MCF 10A (cell line): ENCODE data around the gene ROR1. TPM values are rescaled to one million over a fixed set of nuclear protein-coding genes. Genes with fewer than 3 reads are reported as not detected.

Experiments
- BruUV-seq: library from RNA; stranded (reverse); fragments of 400-500 nt; replicated peaks from 2 replicates; lab custom pipeline; 2021; lab: Mats Ljungman, UMichigan
- CTCF ChIA-PET: fragments of 300-600 bp; sonication (Branson Sonifier 250); formaldehyde crosslinking; extraction: SDS; loops from one replicate; lab custom pipeline; 2021; ENCODE audit warnings: antibody characterized with exemption, inconsistent platforms; lab: Yijun Ruan, JAX
- POLR2A ChIA-PET: fragments of 300-600, 350-650 bp; sonication (Branson Sonifier 250); formaldehyde crosslinking; extraction: SDS; loops from one replicate; lab custom pipeline; 2020; ENCODE audit warnings: antibody characterized with exemption, inconsistent platforms; lab: Yijun Ruan, JAX
- DNase-seq: peaks from one replicate; pipeline ENCODE4 v3.0.0-alpha.2; 2018; ENCODE audit not compliant: unreplicated experiment
- H3K27ac Mint-ChIP-seq: one replicate; pipeline ENCODE4 v1.8.0; 2022; ENCODE audit warnings: mild to moderate bottlenecking, low read depth, mixed read lengths; ENCODE audit not compliant: unreplicated experiment
- H3K27me3 Mint-ChIP-seq: one replicate; pipeline ENCODE4 v1.8.0; 2022; ENCODE audit warnings: mixed read lengths; ENCODE audit not compliant: insufficient read depth, unreplicated experiment
- H3K36me3 Mint-ChIP-seq: one replicate; pipeline ENCODE4 v1.8.0; 2022; ENCODE audit warnings: mild to moderate bottlenecking, moderate library complexity, mixed read lengths; ENCODE audit not compliant: insufficient read depth, unreplicated experiment
- H3K4me1 Mint-ChIP-seq: one replicate; pipeline ENCODE4 v1.8.0; 2022; ENCODE audit warnings: mixed read lengths; ENCODE audit not compliant: insufficient read depth, unreplicated experiment
- H3K4me3 Mint-ChIP-seq: one replicate; pipeline ENCODE4 v1.8.0; 2022; ENCODE audit warnings: mild to moderate bottlenecking, moderate library complexity, mixed read lengths; ENCODE audit not compliant: unreplicated experiment
- H3K9me3 Mint-ChIP-seq: one replicate; pipeline ENCODE4 v1.8.0; 2022; ENCODE audit warnings: mixed read lengths; ENCODE audit not compliant: unreplicated experiment
- CTCF ChIP-seq: fragments of 200-600 bp; IDR thresholded peaks from one replicate; pipeline ENCODE4 v1.8.0; 2022; ENCODE audit warnings: antibody characterized with exemption, mild to moderate bottlenecking; ENCODE audit not compliant: unreplicated experiment
- intact Hi-C: fragments of 100-400 bp; cut with micrococcal nuclease; formaldehyde crosslinking; loops from 2 replicates; pipeline ENCODE4 v1.14.1; 2022
- total RNA-seq: library from RNA; stranded (reverse); gene quantifications from 2 replicates; pipeline ENCODE4 v1.2.3, GENCODE V29; 2022

ROR1 gene
- total RNA-seq, 1 experiment from 2014 or later: 4.6 TPM

GRCh38 chr1:63892632-63893395, 119.0 kb downstream of the ROR1 start:
- intact Hi-C loops: no loop called here
- CTCF ChIA-PET: interaction anchor here (0.5 to 1.0 kb wide), 3 partner anchors 61 to 244 kb away, joined by 3 to 4 read pairs (median 3); no protein-coding TSS in a partner anchor
- peaks cover 8% of the 10 kb centered on the region for H3K9me3 Mint-ChIP-seq
- no peak for DNase-seq
- TF ChIP-seq CTCF: no peak
- H3K27ac Mint-ChIP-seq: no peak overlapping the region
- H3K4me1 Mint-ChIP-seq: peaks cover 19% of the 10 kb centered on the region
- H3K27me3 Mint-ChIP-seq: no peaks in the 10 kb centered on the region
- H3K4me3 Mint-ChIP-seq: no peak overlapping the region
- H3K36me3 Mint-ChIP-seq: no peaks in the 10 kb centered on the region
- POLR2A ChIA-PET: interaction anchor here (1.4 kb wide), 1 partner anchor 24 kb away, joined by 3 read pairs; no protein-coding TSS in a partner anchor
- no TSS peak for BruUV-seq

- ChIA-PET POLR2A (interaction anchor here (0.6 to 1.4 kb wide), 3 partner anchors 14 to 25 kb away, joined by 3 to 4 read pairs (median 3); no protein-coding TSS in a partner anchor), CTCF (no interaction called here)
- H3K27me3 Mint-ChIP-seq: no peaks in the 10 kb centered on the region
- H3K36me3 Mint-ChIP-seq: no peaks in the 10 kb centered on the region
- BruUV-seq: no TSS peak
- H3K4me3 Mint-ChIP-seq: no peak overlapping the region
- DNase-seq: peak; percentile 79
- no peak overlapping the region for H3K27ac Mint-ChIP-seq
- peaks cover 8% of the 10 kb centered on the region for H3K9me3 Mint-ChIP-seq
- peaks cover 19% of the 10 kb centered on the region for H3K4me1 Mint-ChIP-seq
- no peak for TF ChIP-seq CTCF
- intact Hi-C loops: no loop called here
Measured at GRCh38 chr1:63893976-63894375, 120.2 kb downstream of the ROR1 start.

- Mint-ChIP-seq H3K27me3 (no peaks in the 10 kb centered on the region), H3K27ac (no peak overlapping the region), H3K9me3 (peaks cover 8% of the 10 kb centered on the region), H3K4me1 (peaks cover 19% of the 10 kb centered on the region), H3K4me3 (no peak overlapping the region), H3K36me3 (no peaks in the 10 kb centered on the region)
- ChIA-PET CTCF (no interaction called here), POLR2A (interaction anchor here (0.6 kb wide), 2 partner anchors 18 to 120 kb away, joined by 3 to 4 read pairs; no protein-coding TSS in a partner anchor)
- intact Hi-C loops: no loop called here
- TF ChIP-seq CTCF: no peak
- no TSS peak for BruUV-seq
- DNase-seq: no peak
Measured at GRCh38 chr1:63894627-63895265, 120.9 kb downstream of the ROR1 start.

- Mint-ChIP-seq H3K27me3 (no peaks in the 10 kb centered on the region), H3K4me3 (no peak overlapping the region), H3K27ac (no peak overlapping the region), H3K9me3 (no peaks in the 10 kb centered on the region), H3K4me1 (peaks cover 19% of the 10 kb centered on the region), H3K36me3 (no peaks in the 10 kb centered on the region)
- no TSS peak for BruUV-seq
- no peak for DNase-seq
- TF ChIP-seq CTCF: no peak
- CTCF ChIA-PET: interaction anchor here (0.5 to 1.5 kb wide), 2 partner anchors 26 to 94 kb away, joined by 3 to 4 read pairs; no protein-coding TSS in a partner anchor
- POLR2A ChIA-PET: no interaction called here
- intact Hi-C loops: no loop called here
Measured at GRCh38 chr1:63896755-63897154, 122.9 kb downstream of the ROR1 start.
